CD4-positive, alpha-beta T cell treated with Interferon gamma for 1 hour (primary cell): ENCODE measurements around the gene FBF1.

ENCODE experiments used
- DNase-seq: peaks from one replicate; pipeline ENCODE4 v3.0.0-alpha.2; 2020

The FBF1 gene

DNA sequence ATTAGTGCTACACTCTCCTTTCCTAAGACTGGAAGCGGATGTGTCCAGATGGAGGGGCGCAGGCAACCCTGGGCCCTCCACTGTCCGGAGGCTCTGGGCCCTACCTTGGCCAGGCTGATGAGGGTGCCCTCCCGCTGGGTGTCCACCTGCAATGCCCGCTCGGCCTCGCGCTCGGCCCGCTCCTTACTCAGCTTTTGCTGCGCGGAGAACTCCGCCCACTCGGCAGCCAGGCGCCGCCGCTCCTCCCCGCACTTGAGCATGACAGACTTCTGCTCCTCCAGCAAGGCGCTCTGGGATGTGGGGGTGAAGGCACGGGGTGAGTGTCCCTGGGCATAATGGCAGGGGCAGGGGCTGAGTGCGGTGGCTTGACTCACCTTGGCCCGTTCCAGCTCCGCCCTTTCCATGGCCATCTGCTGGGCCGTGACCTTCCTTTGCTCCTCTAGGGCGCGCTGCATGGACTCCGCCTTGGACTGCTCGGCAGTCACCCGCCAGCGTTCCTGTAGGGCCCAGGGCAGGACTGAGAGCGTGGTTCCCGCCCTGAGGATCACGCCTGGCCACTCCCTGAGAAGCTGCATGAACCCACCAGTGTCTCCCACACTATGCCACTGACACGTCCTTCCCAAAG, 26.1 kb downstream of the FBF1 start:
- DNase-seq: no peak

DNA sequence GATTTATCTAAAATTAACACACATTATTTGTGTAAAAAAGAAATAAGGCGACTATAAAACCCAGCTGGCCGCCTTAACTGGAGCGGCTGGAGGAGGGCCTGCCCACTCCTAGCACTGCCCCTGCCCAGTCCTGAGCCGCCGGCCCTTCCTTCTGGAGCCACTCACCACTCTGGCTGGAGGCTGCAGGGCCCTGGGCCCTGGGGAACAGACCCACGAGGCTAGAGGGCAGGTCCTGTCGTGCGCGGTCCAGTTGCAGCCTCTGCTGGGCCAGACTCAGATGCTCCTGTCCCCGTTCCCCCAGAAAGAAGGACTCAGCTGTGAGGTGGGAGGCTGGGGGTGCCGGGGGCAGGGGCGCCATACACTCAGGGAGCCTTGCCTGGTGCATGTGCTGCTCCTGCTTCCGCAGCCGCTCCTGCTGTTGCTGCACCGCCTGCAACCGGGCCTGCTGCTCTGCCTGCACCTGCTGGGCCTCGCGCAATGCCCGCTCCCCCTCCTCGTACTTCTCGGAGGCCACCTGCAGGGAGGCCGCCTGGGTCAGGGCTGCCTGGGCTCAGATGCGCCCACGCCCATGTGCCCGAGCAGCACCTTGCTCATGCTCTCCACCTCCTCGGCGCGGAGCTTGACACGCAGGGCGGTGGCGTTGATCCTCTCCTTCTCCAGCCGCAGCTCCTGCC, 27.2 kb downstream of the FBF1 start:
- no peak for DNase-seq

DNA sequence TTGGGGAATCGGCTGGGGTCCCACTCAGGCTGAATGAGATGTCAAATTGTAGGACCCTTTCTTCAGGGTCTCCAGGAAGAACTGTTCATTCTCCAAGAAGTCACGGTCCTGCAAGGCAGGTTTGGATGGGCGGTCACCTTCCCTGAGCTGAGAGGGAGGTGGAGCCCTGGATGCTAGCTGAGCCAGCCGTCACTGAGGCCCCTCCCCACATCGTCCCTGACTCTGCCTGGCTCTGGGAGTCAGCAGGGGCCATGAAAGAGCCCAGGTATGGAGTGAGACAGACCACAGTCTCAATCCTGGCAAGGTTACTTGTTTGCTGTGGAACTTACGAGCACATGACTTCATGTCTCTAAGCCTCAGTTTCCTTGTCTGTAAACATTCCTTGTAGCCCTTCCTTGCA, 30.1 kb downstream of the FBF1 start:
- DNase-seq: no peak

DNA sequence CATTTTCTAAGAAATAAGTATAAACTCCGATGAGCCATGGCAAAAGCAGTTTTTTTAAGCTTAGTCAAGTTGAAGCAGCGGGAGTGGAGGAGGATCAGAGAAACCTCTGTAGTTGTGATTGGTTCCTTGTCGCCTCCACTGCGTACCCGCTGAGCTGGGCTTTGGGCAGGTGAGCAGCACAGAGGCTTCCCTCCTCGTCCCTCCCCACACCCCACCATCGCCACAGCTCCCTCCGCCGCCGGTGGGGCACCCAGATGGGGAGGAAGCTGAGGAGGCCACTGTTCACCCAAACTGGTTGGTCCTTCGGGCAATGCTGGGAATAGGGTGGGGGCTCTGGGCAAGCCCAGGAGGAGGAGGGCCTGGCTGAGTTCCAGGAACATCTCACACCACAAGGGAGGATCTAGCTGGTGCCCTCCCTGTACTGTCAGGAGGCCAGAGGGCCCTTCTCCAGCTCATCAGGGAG, 31.0 kb downstream of the FBF1 start:
- DNase-seq: no peak

DNA sequence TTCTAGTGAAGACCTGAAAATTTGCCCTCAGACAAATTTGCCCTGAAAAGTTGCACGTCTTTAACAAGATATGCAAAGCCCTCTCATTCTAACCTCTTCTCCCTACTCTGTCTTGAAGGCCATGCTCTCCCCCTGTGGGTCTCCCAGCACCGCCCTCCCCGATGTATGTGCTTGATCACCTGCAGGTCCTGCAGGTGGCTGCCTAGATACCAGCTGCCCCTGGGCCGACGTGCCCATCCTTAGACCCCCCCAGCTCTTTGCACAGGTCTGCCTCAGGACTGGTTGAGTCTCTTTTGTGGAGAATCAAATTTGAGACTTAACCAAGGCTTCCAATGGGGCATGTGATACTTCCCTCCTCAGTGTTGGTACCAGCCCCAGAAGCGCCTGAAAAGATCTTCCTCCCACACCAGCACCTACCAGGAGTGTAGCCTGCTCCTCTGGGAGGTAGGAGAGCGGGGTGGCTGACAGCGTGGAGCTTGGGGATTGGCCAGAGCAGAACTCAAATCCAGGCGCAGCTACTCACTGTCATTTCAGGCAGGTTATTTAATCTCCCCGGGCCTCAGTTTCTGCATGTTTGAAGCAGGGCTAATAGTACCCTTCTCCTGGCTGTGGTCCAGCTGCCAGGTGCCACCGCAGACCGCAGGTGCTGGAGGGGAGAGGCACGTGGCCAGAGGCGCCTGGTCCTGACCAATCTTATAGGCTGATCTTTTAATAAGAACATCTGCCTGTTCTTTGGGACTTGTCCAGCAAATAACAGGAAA, 31.6 kb downstream of the FBF1 start:
- no peak for DNase-seq

DNA sequence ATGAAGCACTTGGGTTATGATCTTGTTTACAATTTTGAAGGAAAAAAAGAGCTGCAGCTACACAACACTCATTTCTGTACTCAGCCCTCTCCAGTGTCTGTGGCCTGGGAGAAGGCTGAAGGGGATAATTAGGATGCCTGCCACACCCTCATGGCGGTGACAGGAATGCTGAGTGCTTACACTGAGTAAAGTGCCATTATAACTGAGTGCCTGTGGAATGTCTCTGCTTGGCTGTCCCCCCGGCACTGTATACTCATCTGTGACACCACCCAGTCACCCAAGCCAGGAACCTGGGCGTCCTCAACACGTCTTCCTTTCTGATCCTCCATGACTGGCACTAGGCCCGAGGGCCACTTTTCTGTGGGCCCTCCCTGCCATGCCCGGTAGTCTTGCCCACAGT, 32.6 kb downstream of the FBF1 start:
- no peak for DNase-seq

DNA sequence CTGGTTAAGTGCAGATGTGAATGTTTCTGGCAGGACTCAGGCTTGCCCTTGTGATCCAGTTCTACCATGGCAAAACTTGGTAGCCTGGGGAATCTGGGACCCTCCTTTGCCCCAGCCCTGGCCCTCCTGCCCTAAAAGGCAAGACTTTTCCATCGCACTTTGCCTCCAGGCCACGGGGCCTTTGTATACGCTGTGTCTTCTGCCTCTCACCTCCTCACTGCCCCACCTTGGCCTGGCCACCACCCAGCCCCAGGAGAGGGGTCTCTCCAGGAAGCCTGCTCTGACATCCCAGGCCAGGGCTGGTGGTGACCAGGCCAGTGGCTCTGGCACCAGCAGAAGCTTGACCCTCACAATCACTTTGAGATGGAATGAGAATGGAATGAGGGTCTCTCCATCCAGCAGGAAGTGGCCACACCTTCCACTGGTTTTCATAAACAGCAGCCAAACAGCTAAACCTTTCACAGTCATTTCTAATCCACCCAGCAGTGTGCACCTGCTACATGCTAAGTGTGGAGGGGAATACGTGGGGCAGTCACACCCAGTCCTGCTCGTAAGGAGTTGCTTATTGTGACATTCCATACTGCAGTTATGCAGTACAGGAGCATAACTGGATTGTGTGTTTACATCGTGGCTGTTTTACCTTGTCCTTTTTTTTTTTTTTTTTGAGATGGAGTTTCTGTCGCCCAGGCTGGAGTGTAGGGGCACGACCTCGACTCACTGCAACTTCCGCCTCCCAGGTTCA, 34.5 kb downstream of the FBF1 start:
- no peak for DNase-seq

DNA sequence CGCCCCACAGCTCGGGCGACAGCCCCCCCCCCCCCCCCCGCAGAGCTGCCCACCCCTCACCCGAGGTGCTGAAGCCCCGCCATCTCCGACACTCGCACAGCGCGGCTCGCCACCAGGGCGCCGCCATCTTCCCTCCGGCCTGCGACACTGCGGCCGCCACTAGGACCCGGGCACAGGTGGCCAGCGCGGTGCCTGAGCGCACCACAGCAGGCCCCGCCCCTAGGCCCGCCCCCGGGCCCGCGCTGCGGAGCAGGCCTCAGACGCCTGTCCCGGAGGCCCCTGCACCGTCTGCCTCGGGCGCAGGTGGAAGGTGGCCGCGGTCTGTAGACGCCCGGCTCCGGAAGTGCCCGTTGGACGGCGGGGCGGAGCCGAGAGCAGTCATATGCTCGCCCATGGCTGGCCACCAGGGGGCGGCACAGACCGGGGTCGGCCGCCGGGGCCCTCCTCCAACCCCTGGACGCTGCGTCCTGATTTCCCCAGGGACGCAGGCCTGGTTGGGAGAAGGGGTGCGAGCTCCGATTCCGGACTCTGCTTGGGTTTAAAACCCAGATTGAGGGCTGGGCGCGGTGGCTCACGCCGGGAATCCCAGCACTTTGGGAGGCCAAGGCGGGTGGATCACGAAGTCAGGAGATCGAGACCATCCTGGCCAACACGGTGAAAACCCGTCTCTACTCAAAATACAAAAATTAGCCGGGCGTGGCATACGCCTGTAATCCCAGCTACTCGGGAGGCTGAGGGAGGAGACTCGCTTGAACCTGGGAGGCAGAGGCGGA, 35.9 kb downstream of the FBF1 start, which contains the start of gene MRPL38:
MRPL38 (minus strand) TSS at position 136 of the 773 bp plus-strand sequence; CDS start at position 127, 9 bp downstream.
- DNase-seq: peak; percentile 97

DNA sequence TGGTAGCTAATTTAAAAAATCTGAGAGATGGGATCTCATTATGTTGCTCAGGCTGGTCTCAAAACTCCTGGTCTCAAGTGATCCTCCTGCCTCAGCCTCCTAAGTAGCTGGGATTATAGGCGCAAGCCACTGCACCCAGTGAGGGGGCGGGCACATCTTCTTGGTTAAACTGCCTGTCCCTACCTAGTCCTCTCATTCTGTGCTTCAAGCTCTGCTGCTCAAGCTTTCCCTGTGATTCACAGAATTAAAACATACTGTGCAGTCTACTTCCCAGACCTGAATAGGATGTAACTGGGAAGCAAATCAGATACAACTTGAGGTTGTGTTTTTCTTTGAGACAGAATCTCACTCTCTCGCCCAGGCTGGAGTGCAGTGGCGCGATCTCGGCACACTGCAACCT, 38.4 kb downstream of the FBF1 start:
- DNase-seq: no peak

DNA sequence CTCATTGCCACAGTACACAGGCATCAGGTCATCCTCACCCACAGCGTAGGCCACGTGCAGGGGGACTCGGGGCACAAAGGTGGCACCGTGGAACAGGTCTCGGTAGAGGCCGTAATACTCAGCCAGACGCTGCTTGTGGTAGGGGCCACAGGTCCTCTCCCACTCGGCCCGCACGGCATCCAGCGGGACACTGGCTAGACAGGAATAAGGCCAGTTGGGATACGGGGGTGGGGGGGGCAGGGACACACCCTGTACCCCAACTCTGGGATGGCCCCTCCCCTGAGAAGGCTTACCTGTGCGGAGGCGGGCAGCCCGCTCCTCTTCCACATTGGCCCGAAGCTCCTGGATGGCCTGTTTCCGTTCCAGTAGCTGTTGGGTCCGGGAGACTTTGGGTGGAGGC, 39.1 kb downstream of the FBF1 start:
- DNase-seq: no peak

DNA sequence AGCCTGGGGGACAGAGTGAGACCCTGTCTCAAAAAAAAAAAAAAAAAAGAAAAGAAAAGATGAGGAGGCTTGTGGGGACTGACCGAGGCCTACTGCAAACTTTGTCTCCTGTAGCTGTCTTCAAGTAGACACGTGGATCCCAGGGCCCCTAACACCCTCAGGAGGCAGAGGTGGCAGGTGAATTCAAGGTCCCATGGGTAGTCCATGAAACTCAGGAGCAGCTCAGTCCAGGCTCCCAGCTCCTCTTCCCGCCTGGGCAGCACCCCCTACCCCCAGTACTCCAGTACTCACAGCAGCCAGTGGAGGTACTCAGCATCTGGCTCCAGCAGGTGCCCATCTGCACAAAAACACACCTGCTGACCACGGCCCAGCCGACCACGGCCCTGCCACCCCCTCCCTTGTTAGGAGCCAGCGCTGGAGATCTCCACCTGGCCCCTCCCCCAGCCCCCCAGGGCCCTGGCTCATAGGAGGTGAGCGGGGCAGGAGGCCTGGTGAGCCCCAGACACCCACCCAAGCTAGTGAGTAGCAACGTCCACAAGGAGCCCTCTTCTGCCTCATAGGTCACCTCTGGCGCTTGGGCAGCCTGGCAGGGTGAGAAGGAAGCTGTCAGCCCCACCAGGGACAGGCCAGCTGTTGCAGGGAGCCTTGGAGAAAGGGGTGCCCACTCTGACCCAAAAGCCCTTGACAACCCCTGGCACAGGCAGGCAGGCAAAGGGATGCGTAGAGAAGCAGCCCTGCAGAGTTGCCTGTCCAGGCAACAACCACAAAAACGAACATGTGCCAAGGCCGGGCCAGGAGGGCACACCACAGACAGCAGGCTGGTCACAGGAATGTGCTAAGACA, 39.9 kb downstream of the FBF1 start:
- no peak for DNase-seq

DNA sequence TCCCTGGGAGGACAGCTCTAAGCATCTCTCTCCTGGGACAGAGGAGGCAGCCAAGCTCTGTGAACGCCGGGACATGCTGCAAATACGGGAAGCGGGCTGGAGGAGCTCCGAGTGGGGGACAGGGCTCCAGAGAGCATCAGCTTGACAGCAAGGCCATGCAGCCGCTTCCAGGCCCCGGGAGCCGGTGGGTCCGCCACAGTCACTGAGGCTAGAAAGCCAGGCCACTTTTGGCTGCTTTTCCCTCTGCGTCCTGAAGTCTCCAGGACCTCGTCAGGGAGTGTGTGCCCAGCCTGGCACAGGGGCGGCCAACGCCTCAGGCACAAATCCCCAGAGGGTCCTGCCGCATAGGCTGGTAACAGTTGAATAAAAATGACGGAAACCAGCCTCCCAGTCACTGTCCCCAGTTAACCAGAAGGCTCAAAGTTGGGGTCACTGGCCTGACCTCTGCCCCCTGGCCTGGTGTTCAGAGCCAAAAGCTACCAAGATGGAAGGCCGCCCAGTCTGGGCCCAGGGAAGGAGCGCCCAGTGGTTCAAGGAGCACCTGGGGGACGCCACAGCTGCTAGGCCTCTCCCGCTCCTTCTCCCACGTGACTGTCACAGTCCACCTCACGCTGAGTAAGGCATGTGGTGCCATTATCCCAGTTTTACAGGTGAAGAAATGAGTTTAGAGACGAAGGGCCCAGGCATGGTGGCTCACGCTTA, 40.9 kb downstream of the FBF1 start:
- no peak for DNase-seq

DNA sequence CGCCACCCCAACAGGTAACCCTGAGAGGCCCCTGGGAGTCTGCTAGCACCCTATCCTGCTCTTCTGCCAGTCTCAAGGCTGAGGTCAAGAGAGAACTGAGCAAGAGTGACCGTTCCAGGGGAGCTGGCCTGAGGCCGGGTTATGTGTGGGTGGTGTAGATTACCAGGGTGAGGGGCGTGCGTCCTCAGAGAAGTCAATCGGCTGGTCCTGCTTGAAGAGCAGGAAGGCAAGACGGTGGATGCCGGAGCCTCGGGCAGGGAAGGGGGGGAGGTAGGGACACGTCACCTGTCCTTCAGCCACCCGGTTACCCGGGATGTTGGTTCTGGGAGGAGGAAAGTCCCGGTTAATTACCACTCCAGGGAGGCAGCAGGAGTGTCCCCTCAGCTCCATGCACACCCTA, 41.5 kb downstream of the FBF1 start:
- no peak for DNase-seq

DNA sequence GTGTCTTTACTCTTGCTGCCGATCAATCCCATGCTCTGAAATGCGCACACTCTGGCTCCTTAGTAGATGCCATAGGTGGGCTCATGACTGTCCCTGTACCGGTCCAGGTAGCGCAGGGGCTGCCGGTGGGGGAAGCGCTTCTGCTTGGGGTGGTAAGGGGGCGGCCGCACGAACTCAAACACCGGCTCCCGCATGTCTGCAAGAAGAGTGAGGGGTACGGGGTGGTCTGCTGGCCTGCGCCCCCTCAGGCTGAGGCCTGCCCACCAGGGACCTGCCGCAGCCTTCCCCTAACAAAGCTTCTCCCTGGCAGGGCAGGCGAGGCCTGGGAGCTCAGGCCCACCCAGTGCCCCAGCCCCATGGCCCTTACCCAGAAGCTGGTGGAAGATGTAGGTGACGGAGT, 42.1 kb downstream of the FBF1 start:
- no peak for DNase-seq

DNA sequence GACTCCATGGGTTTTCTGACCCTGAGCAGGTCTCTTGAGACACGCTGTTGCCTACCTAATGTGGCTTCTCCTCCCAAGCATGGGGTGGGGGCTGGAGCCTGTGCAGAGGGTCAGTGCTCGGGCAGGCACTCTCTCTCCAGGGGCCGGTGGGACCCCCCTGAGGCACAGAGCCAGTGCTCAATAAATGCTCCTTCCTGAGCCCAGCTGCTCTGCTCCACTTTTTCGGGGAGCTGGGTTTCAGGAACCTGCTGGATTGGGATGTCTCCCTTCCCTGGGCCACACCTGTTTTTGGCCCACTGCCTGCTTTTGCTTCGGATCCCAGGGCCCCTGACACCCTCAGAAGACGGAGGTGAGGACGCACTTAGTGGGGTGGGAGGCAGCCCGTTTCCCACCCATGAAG, 42.8 kb downstream of the FBF1 start:
- DNase-seq: no peak

DNA sequence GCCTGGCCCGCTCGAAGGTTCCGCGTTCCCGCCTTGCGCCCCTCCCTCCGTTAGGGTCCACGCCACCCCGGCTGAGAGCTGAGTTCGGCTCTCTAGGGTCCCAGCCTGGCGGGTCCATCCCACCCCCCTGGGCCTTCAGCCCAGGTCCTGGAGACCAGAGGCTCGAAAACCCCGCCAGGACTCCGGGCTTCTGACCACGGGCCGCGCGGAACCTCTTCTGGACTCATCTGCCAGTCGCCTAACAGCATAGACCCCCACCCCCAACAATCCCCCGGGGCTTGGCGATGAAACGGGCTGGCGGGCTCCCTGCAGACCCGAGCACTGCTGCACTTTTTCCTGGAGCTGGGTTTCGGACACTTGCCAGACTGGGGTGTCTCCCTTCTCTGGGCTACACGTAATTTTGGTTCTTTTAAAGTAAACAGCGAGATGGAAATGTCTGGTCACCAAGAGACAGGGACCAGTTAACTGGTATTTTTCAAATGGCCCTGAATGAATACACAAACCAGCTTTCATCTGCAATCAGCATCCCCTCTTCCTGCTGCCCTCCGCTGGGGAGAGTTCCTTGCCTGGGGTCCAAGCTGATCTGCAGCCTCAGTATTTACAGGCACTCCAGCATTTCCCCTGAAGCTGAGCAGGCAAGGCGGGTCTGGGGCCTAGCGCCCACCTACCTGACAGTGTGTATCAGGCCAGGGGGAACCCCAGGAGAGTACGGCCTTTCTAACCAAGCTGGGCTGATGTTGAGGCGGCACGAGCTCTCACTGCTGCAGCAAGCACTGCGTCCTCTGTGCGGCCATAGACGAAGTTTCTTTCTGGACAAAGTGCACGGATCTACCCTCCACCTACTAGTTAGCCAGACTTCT, 43.5 kb downstream of the FBF1 start:
- DNase-seq: no peak

DNA sequence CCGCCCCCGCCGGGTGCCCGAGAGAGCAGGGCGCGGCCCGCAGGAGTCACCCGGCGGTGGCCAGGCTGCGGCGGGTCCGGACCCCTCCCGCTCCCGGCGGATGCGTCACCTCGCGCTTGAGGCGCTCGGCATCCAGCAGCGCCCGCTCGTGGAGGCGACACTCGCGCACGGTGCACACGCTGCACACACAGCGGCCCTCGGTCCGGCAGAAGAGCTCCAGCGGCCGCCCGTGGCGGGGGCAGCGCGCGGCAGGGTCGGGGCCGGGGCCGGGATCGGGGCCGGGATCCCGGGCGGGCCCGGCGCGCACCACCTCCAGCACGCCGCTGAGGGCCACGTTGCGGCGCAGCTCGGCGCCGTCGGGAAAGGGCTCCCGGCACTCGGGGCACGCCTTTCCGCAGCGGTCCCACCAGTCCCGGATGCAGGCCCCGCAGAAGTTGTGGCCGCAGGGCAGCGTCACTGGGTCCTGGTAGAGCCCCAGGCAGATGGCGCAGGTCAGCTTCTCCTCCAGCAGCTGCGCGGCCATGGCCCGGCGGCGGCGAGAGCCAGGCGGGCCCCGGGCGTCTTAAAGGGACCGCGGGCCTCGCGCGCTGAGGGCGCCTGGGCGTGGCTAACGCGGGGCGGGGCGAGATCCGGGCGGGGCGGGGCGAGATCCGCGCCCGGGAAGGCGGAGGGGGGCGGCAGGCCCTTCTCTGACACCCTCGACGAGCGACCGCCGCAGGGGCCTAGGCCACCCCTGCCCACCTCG, 44.3 kb downstream of the FBF1 start, which contains the start of gene TRIM65:
TRIM65 (minus strand) TSS at position 537 of the 745 bp plus-strand sequence; CDS start at position 523, 14 bp downstream.
- DNase-seq: peak; percentile 80

DNA sequence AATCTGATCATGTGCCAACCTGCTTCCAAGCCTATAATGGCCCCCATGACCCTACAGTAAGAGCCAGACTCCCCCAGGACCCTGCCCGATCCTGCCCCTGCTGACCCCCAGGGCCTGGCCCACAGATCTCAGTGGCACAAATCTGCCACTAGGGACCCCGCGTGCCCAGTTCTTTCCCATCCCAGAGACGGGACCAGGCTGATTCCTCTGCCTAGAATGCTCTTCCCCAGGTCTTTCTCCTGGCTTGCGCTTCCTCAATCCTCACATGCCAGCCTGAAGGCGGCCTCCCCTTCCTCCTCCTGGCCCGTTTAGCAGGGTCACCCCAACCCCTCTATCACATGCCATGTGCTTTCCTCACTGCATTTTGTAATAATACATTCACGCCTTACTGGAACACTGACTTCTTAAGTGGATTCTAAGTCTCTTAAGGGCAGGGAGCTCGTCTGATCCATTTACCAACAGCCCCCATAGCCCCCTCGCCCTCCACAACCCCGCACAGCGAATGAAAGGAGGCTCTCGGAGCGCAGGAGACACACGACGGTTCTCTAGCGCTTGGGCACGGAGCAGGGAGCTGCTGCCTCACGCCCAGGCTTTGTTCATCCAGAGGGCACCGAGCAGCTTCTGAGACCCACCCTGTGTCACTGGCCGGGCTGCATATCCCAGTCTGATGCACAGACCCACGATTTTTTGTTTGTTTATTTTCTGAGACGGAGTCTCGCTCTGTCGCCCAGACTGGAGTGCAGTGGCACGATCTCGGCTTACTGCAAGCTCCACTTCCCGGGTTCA, 45.3 kb downstream of the FBF1 start:
- no peak for DNase-seq
